OCI-LY3 (cell line): ENCODE measurements around the gene WNT3.

Experiments
- H2AFZ ChIP-seq: fragments of 200-600, 300-600 bp; shearing (Covaris generic); 2 replicates; pipeline ENCODE4 v1.6.0; 2014; ENCODE audit warnings: antibody characterized with exemption, low read depth, low read length
- H3K27ac ChIP-seq: fragments of 200-600, 300-600 bp; sonication (generic); 2 replicates; pipeline ENCODE4 v1.5.1; 2014; ENCODE audit warnings: mild to moderate bottlenecking, low read length, moderate library complexity, mixed read lengths
- H3K27me3 ChIP-seq: fragments of 200-600, 300-600 bp; sonication (generic); 2 replicates; pipeline ENCODE4 v1.6.1; 2014; ENCODE audit warnings: low read depth, low read length, mixed read lengths
- H3K36me3 ChIP-seq: fragments of 200-600, 300-600 bp; sonication (generic); replicated peaks from 2 replicates; pipeline ENCODE3; 2014; ENCODE audit warnings: low read depth, low read length, mixed read lengths
- H3K4me1 ChIP-seq: fragments of 300-600, 200-600 bp; sonication (generic); 2 replicates; pipeline ENCODE4 v1.6.1; 2014; ENCODE audit warnings: low read length, mixed read lengths
- H3K4me2 ChIP-seq: fragments of 200-600, 300-600 bp; sonication (generic); 2 replicates; pipeline ENCODE4 v1.6.1; 2014; ENCODE audit warnings: low read length, mixed read lengths
- H3K4me3 ChIP-seq: fragments of 300-600, 200-600 bp; sonication (generic); 2 replicates; pipeline ENCODE4 v1.5.1; 2014; ENCODE audit warnings: antibody characterized with exemption, mild to moderate bottlenecking, low read length, moderate library complexity
- H3K79me2 ChIP-seq: fragments of 300-600, 200-600 bp; shearing (Covaris generic); 2 replicates; pipeline ENCODE4 v1.6.1; 2014; ENCODE audit warnings: mild to moderate bottlenecking, low read length, mixed read lengths
- H3K9ac ChIP-seq: fragments of 300-600, 200-600 bp; shearing (Covaris generic); 2 replicates; pipeline ENCODE4 v1.6.0; 2014; ENCODE audit warnings: mild to moderate bottlenecking, low read length, moderate library complexity
- H3K9me3 ChIP-seq: fragments of 200-600, 300-600 bp; shearing (Covaris generic); 2 replicates; pipeline ENCODE4 v1.6.1; 2014; ENCODE audit warnings: low read length, mixed read lengths; ENCODE audit not compliant: insufficient read depth
- H4K20me1 ChIP-seq: fragments of 200-600, 300-600 bp; sonication (generic); 2 replicates; pipeline ENCODE4 v1.6.1; 2016; ENCODE audit warnings: low read length, mixed read lengths; ENCODE audit not compliant: insufficient read depth
- CTCF ChIP-seq: fragments of 200-600, 300-600 bp; sonication (generic); IDR thresholded peaks from 2 replicates; pipeline ENCODE4 v1.5.1; 2014; ENCODE audit warnings: antibody characterized with exemption, low read length, low read depth
- EZH2phosphoT487 ChIP-seq: fragments of 200-600 bp; shearing (Covaris generic); IDR thresholded peaks from 2 replicates; pipeline ENCODE4 v1.6.1; 2018; ENCODE audit warnings: antibody characterized with exemption, mixed run types, low read depth

Gene WNT3

GRCh38 chr17:46777943-46778915 lies 40.3 kb downstream of the WNT3 start:
- Histone ChIP-seq H3K27ac (no peak overlapping the region), H3K27me3 (peaks cover 8% of the 10 kb centered on the region; the same call in 1 of the 2 replicates), H3K4me2 (no peak overlapping the region), H3K9ac (no peak overlapping the region), H3K9me3 (no peaks in the 10 kb centered on the region), H4K20me1 (no peaks in the 10 kb centered on the region), H3K4me3 (no peak overlapping the region), H2AFZ (no peak overlapping the region), H3K4me1 (peaks cover 1% of the 10 kb centered on the region), H3K79me2 (no peaks in the 10 kb centered on the region), H3K36me3 (no peaks in the 10 kb centered on the region)
- no peak for TF ChIP-seq EZH2phosphoT487
- no peak for TF ChIP-seq CTCF

GRCh38 chr17:46776298-46777005 lies 42.0 kb downstream of the WNT3 start:
- TF ChIP-seq EZH2phosphoT487 = no peak
- TF ChIP-seq CTCF = no peak
- H3K9me3 ChIP-seq = no peaks in the 10 kb centered on the region
- no peak overlapping the region for H2AFZ ChIP-seq
- H3K36me3 ChIP-seq = no peaks in the 10 kb centered on the region
- H3K27ac ChIP-seq = no peak overlapping the region
- H3K4me1 ChIP-seq = peaks cover 12% of the 10 kb centered on the region
- H3K79me2 ChIP-seq = no peaks in the 10 kb centered on the region
- H3K9ac ChIP-seq = no peak overlapping the region
- no peaks in the 10 kb centered on the region for H4K20me1 ChIP-seq
- peaks cover 8% of the 10 kb centered on the region; the same call in 1 of the 2 replicates for H3K27me3 ChIP-seq
- H3K4me2 ChIP-seq = no peak overlapping the region
- no peak overlapping the region for H3K4me3 ChIP-seq

- Histone ChIP-seq H3K27ac (no peak overlapping the region), H3K9ac (no peak overlapping the region), H3K36me3 (peaks cover 2% of the 10 kb centered on the region), H3K4me3 (no peak overlapping the region), H2AFZ (no peak overlapping the region), H4K20me1 (no peaks in the 10 kb centered on the region), H3K27me3 (peaks cover 8% of the 10 kb centered on the region; the same call in 1 of the 2 replicates), H3K9me3 (no peaks in the 10 kb centered on the region), H3K4me2 (no peak overlapping the region), H3K79me2 (peaks cover 7% of the 10 kb centered on the region), H3K4me1 (peaks cover 20% of the 10 kb centered on the region)
- TF ChIP-seq CTCF = no peak
- TF ChIP-seq EZH2phosphoT487 = no peak
These were observed 44.3 kb downstream of the WNT3 start for GRCh38 chr17:46774108-46774737.
